ENCODE measurements around the gene KPNA2. TPM values are rescaled to one million over a fixed set of nuclear protein-coding genes. Genes with fewer than 3 reads are reported as not detected.
A peak's percentile ranks its signal among the peaks of the same experiment; 100 is the strongest.
"Not testable (repeated sequence)": the region's sequence is repeated elsewhere in the genome, so short reads cannot be mapped to it uniquely, and the experiment has no call there.

KPNA2 gene
- total and polyA plus RNA-seq, 2 of the 13 experiments (the other 11 are each of a cell fraction or from before 2014, with no cell fraction given): 111 to 305 TPM

DNA sequence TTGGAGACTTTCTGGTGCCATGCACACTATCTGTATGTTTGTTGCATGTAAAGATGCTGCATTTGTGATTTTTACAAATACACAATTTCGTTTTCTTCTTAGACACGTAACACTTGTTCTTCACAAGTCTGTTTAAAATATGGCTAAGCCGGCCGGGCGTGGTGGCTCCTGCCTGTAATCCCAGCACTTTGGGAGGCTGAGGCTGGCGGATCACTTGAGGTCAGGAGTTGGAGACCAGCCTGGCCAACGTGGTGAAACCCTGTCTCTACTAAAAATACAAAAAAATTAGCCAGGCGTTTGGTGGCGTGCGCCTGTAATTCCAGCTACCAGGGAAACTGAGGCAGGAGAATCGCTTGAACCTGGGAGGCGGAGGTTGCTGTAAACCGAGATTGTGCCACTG, 14.7 kb upstream of the KPNA2 start:
- H3K27me3 ChIP-seq (ENCODE audit: control insufficient read depth in 1 of 2, insufficient read depth in 2 of 2, low read length in 2 of 2); H4K20me1 ChIP-seq (ENCODE audit: insufficient read depth, low read length); H3K9me3 ChIP-seq (ENCODE audit: low read length); CTCF ChIA-PET (ENCODE audit: low intra/inter-chr PET ratio, low total read pairs); H3K79me2 ChIP-seq (ENCODE audit: insufficient read depth, low read length); FAIRE-seq; BruUV-seq (replicated peaks); H3K36me3 ChIP-seq (replicated peaks in 1 of 2; ENCODE audit: control insufficient read depth in 1 of 2, insufficient read depth in 2 of 2, low read length in 2 of 2); in situ Hi-C loops (cut with HindIII; ENCODE audit: extremely low pct_ligation_motif_present, low pct_unique_long_range_greater_than_20kb); ATAC-seq; DNase-seq (ENCODE audit: low spot score); TF ChIP-seq MAZ (IDR thresholded peaks at IDR 0.05; ENCODE audit: borderline replicate concordance, low read depth, low read length): not testable (repeated sequence)
- WGBS (ENCODE audit: low lambda C conversion rate): 77% methylated on average over 13 of the region's 13 CpGs
- POLR2A ChIA-PET: interaction anchor here (1.2 to 2.1 kb wide), 10 partner anchors 9 to 437 kb away, joined by 3 to 44 read pairs (median 6); partner anchors contain the start of genes KPNA2 and WIPI1
- intact Hi-C loops (cut with micrococcal nuclease; ENCODE audit: unreplicated experiment): loop anchor here (1.0 to 2.0 kb wide), 2 partner anchors 8 to 14 kb away; partner anchors contain the start of gene KPNA2
- Histone ChIP-seq H3K9ac (ENCODE audit: insufficient read depth, low read depth, low read length) (peak overlapping the region; percentile 85), H3K4me3 (replicated peaks in 1 of 3; ENCODE audit: insufficient read depth in 1 of 3, low read depth in 2 of 3, low read length in 3 of 3) (peak overlapping the region; percentile 65 to 75 (median 67)), H2AFZ (ENCODE audit: low read length) (peak overlapping the region; percentile 90), H3K4me2 (ENCODE audit: low read depth, low read length) (peak overlapping the region; percentile 85), H3K4me1 (ENCODE audit: insufficient read depth, low read length) (peaks cover 41% of the 10 kb centered on the region), H3K27ac (ENCODE audit: extremely low read length, insufficient read depth, low read length) (peak overlapping the region; percentile 92)
- TF ChIP-seq ZBTB33 (CRISPR knock-in tag; IDR thresholded peaks at IDR 0.05): peak; percentile 87
- TF ChIP-seq TP53 (CRISPR knock-in tag; conservative IDR thresholded peaks at IDR 0.05): 0 out of 2 replicates have a peak, but pooled peaks have one; percentile 12
- 0 out of 2 replicates have a peak, but pooled peaks have one; percentile 10 for TF ChIP-seq ZBTB38 (CRISPR knock-in tag; IDR thresholded peaks at IDR 0.05)
- peak; percentile 38; the same call in 1 of the 2 replicates for TF ChIP-seq CHD4 (IDR thresholded peaks at IDR 0.05; ENCODE audit: borderline replicate concordance, low read length)
- TF ChIP-seq ZNF816 (CRISPR knock-in tag; IDR thresholded peaks at IDR 0.05; ENCODE audit: borderline replicate concordance): peak; percentile 16; the same call in 1 of the 2 replicates
- TF ChIP-seq MAZ (CRISPR knock-in tag; IDR thresholded peaks at IDR 0.05; ENCODE audit: low read depth): 0 out of 2 replicates have a peak, but pooled peaks have one; percentile 33
- TF ChIP-seq BRD4 (CRISPR knock-in tag; IDR thresholded peaks at IDR 0.05): 0 out of 2 replicates have a peak, but pooled peaks have one; percentile 11
- TF ChIP-seq, protein P1, sequence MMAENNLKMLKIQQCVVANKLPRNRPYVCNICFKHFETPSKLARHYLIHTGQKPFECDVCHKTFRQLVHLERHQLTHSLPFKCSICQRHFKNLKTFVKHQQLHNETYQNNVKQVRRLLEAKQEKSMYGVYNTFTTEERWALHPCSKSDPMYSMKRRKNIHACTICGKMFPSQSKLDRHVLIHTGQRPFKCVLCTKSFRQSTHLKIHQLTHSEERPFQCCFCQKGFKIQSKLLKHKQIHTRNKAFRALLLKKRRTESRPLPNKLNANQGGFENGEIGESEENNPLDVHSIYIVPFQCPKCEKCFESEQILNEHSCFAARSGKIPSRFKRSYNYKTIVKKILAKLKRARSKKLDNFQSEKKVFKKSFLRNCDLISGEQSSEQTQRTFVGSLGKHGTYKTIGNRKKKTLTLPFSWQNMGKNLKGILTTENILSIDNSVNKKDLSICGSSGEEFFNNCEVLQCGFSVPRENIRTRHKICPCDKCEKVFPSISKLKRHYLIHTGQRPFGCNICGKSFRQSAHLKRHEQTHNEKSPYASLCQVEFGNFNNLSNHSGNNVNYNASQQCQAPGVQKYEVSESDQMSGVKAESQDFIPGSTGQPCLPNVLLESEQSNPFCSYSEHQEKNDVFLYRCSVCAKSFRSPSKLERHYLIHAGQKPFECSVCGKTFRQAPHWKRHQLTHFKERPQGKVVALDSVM (CRISPR knock-in tag; IDR thresholded peaks at IDR 0.05): 0 out of 2 replicates have a peak, but pooled peaks have one; percentile 3

Measured in HepG2 (cell line).